H1 (cell line): ENCODE data around the gene NFE2L2. TPM values are rescaled to one million over a fixed set of nuclear protein-coding genes. Genes with fewer than 3 reads are reported as not detected.

ENCODE experiments used
- CTCF ChIA-PET: fragments of 300-600 bp; sonication (Branson Sonifier 250); formaldehyde crosslinking; loops from one replicate; lab custom pipeline; 2021; ENCODE audit not compliant: partially characterized antibody; lab: Charles Lee
- POLR2A ChIA-PET: fragments of 300-600 bp; sonication (Branson Sonifier 250); formaldehyde crosslinking; loops from one replicate; lab custom pipeline; 2021; ENCODE audit warnings: inconsistent platforms; ENCODE audit not compliant: partially characterized antibody; lab: Charles Lee
- DNase-seq, 2 experiments: peaks; one replicate each; pipeline versions ENCODE4 v3.0.0 to v3.0.0-alpha.2; 2010 to 2022; ENCODE audit warnings: low spot score in 2 of 2, low read depth in 1 of 2, mixed read lengths in 1 of 2
- FAIRE-seq: peaks from 2 replicates; lab custom pipeline; 2011; peaks lifted over from hg19 to GRCh38; lab: Jason Lieb, UNC
- H2AFZ ChIP-seq: 2 replicates; pipeline ENCODE4 v1.8.1; 2012; ENCODE audit warnings: low read length, inconsistent platforms
- H2AK5ac ChIP-seq: 2 replicates; pipeline ENCODE4 v1.6.1; 2013; ENCODE audit warnings: low read depth, low read length
- H2BK120ac ChIP-seq: replicated peaks from 2 replicates; pipeline ENCODE3; 2013; ENCODE audit warnings: low read depth, low read length, inconsistent platforms
- H2BK12ac ChIP-seq: 2 replicates; pipeline ENCODE4 v1.6.1; 2013; ENCODE audit warnings: low read depth, low read length
- H2BK15ac ChIP-seq: 2 replicates; pipeline ENCODE4 v1.6.1; 2013; ENCODE audit warnings: low read length
- H2BK20ac ChIP-seq: 2 replicates; pipeline ENCODE4 v1.6.1; 2013; ENCODE audit warnings: low read length
- H2BK5ac ChIP-seq: 2 replicates; pipeline ENCODE4 v1.6.1; 2013; ENCODE audit warnings: low read depth, low read length
- H3K14ac ChIP-seq: 2 replicates; pipeline ENCODE4 v1.6.1; 2013; ENCODE audit warnings: inconsistent platforms; ENCODE audit not compliant: insufficient read length
- H3K18ac ChIP-seq: 2 replicates; pipeline ENCODE4 v1.6.1; 2013; ENCODE audit warnings: low read length; ENCODE audit errors: extremely low read depth
- H3K23ac ChIP-seq: 2 replicates; pipeline ENCODE4 v1.6.1; 2013; ENCODE audit warnings: inconsistent platforms; ENCODE audit not compliant: insufficient read length
- H3K23me2 ChIP-seq: 2 replicates; pipeline ENCODE4 v1.6.1; 2013; ENCODE audit warnings: low read depth, low read length
- H3K27ac ChIP-seq: 2 replicates; pipeline ENCODE4 v1.6.1; 2011; ENCODE audit warnings: low read depth, low read length, inconsistent platforms
- H3K27me3 ChIP-seq, 4 experiments: replicated peaks in 1 of 4; 1 replicate in 1 of 4; 2 replicates in 3 of 4; pipeline versions ENCODE4 v1.6.1 to v1.8.1; 2011 to 2013; ENCODE audit warnings: low read length in 3 of 4, mild to moderate bottlenecking in 3 of 4, inconsistent platforms in 2 of 4, mixed read lengths in 2 of 4, moderate library complexity in 1 of 4; ENCODE audit not compliant: control insufficient read depth in 3 of 4, insufficient read depth in 3 of 4; ENCODE audit errors: extremely low read depth in 1 of 4
- H3K36me3 ChIP-seq, 4 experiments: 2 replicates each; pipeline versions ENCODE4 v1.6.1 to v1.8.1; 2011 to 2013; ENCODE audit warnings: mild to moderate bottlenecking in 4 of 4, low read length in 3 of 4, moderate library complexity in 2 of 4, control low read depth in 1 of 4, inconsistent platforms in 1 of 4; ENCODE audit not compliant: insufficient read depth in 4 of 4, control insufficient read depth in 2 of 4
- H3K4ac ChIP-seq: replicated peaks from 2 replicates; pipeline ENCODE3; 2013; ENCODE audit warnings: low read length, low read depth, mixed read lengths, inconsistent platforms; ENCODE audit not compliant: insufficient read length
- H3K4me1 ChIP-seq, 4 experiments: replicated peaks in 1 of 4; 1 replicate in 1 of 4; 2 replicates in 3 of 4; pipeline versions ENCODE4 v1.6.1 to v1.8.1; 2011 to 2013; ENCODE audit warnings: low read length in 3 of 4, inconsistent platforms in 2 of 4, mixed read lengths in 1 of 4; ENCODE audit not compliant: insufficient read depth in 4 of 4, control insufficient read depth in 3 of 4
- H3K4me2 ChIP-seq, 2 experiments: 2 replicates each; pipeline versions ENCODE4 v1.6.1 to v1.8.1; 2011 to 2013; ENCODE audit warnings: low read depth in 2 of 2, low read length in 2 of 2, control low read depth in 1 of 2, inconsistent platforms in 1 of 2, mild to moderate bottlenecking in 1 of 2; ENCODE audit not compliant: insufficient read depth in 1 of 2
- H3K4me3 ChIP-seq, 4 experiments: fragments of 200-600, 300-600 bp in 1 of 4; sonication (generic), shearing (Covaris generic), sonication (Bioruptor Twin) in 1 of 4; 2 replicates each; pipeline versions ENCODE4 v1.5.1 to v1.8.1; 2011 to 2016; ENCODE audit warnings: low read length in 4 of 4, low read depth in 3 of 4, control low read depth in 2 of 4, inconsistent platforms in 2 of 4, mild to moderate bottlenecking in 2 of 4, mixed read lengths in 1 of 4, moderate library complexity in 1 of 4; ENCODE audit not compliant: insufficient read depth in 2 of 4; ENCODE audit errors: extremely low read depth in 1 of 4
- H3K56ac ChIP-seq: replicated peaks from 2 replicates; pipeline ENCODE3; 2013; ENCODE audit warnings: low read depth, mild to moderate bottlenecking, mixed read lengths, low read length, inconsistent platforms; ENCODE audit not compliant: insufficient read length
- H3K79me1 ChIP-seq: 2 replicates; pipeline ENCODE4 v1.6.1; 2013; ENCODE audit warnings: low read depth, low read length, control low read depth
- H3K79me2 ChIP-seq, 2 experiments: 2 replicates each; pipeline versions ENCODE4 v1.6.1 to v1.8.1; 2012 to 2013; ENCODE audit warnings: low read length in 2 of 2, mild to moderate bottlenecking in 2 of 2, inconsistent platforms in 1 of 2; ENCODE audit not compliant: insufficient read depth in 2 of 2, control insufficient read depth in 1 of 2
- H3K9ac ChIP-seq, 4 experiments: replicated peaks in 1 of 4; 1 replicate in 1 of 4; 2 replicates in 3 of 4; pipeline versions ENCODE4 v1.6.1 to v1.8.1; 2011 to 2013; ENCODE audit warnings: low read depth in 3 of 4, low read length in 3 of 4, control low read depth in 2 of 4, mild to moderate bottlenecking in 2 of 4, moderate library complexity in 2 of 4, inconsistent platforms in 1 of 4; ENCODE audit errors: extremely low read depth in 1 of 4
- H3K9me3 ChIP-seq, 2 experiments: 2 replicates each; pipeline versions ENCODE4 v1.6.1 to v1.8.1; 2012 to 2013; ENCODE audit warnings: mild to moderate bottlenecking in 2 of 2, moderate library complexity in 2 of 2, control low read depth in 1 of 2, inconsistent platforms in 1 of 2, low read depth in 1 of 2, low read length in 1 of 2, mixed read lengths in 1 of 2; ENCODE audit not compliant: insufficient read depth in 2 of 2
- H4K20me1 ChIP-seq, 2 experiments: replicated peaks in 1 of 2; 2 replicates each; pipeline versions ENCODE3 to v1.8.1; 2011 to 2013; ENCODE audit warnings: inconsistent platforms in 2 of 2, low read length in 2 of 2, mild to moderate bottlenecking in 1 of 2; ENCODE audit not compliant: insufficient read depth in 2 of 2, control insufficient read depth in 1 of 2
- H4K5ac ChIP-seq: 2 replicates; pipeline ENCODE4 v1.6.1; 2013; ENCODE audit warnings: low read length, low read depth, mixed read lengths, inconsistent platforms; ENCODE audit not compliant: insufficient read length
- H4K8ac ChIP-seq: 2 replicates; pipeline ENCODE4 v1.8.0; 2013; ENCODE audit warnings: mild to moderate bottlenecking, moderate library complexity, low read length, inconsistent platforms; ENCODE audit not compliant: insufficient read depth; ENCODE audit errors: extremely low read depth
- H4K91ac ChIP-seq: replicated peaks from 2 replicates; pipeline ENCODE3; 2013; ENCODE audit warnings: low read length, mixed read lengths, inconsistent platforms; ENCODE audit not compliant: insufficient read length
- ASH2L ChIP-seq: fragments of 200-600, 300-600 bp; sonication (generic); IDR thresholded peaks from one replicate; pipeline ENCODE4 v1.7.1; 2017; ENCODE audit warnings: low read length
- BRCA1 ChIP-seq: IDR thresholded peaks from 2 replicates; pipeline ENCODE4 v1.6.1; 2012; ENCODE audit warnings: low read depth, low read length, improper control_type of control experiment
- CTBP2 ChIP-seq: IDR thresholded peaks from 2 replicates; pipeline ENCODE4 v1.7.0; 2011; ENCODE audit warnings: borderline replicate concordance, mild to moderate bottlenecking, moderate library complexity, mixed read lengths, low read length; ENCODE audit not compliant: insufficient read depth, insufficient read length
- GTF2F1 ChIP-seq: IDR thresholded peaks from 2 replicates; pipeline ENCODE4 v1.6.1; 2012; ENCODE audit warnings: low read depth, low read length, improper control_type of control experiment, borderline replicate concordance
- JUN ChIP-seq: IDR thresholded peaks from 2 replicates; pipeline ENCODE4 v1.6.1; 2011; ENCODE audit warnings: low read depth, mild to moderate bottlenecking, improper control_type of control experiment, low read length
- NANOG ChIP-seq: IDR thresholded peaks from 2 replicates; pipeline ENCODE4 v1.6.1; 2011; ENCODE audit warnings: low read length, low read depth, mild to moderate bottlenecking, inconsistent platforms; ENCODE audit not compliant: insufficient read depth, poor library complexity, severe bottlenecking
- RNF2 ChIP-seq: fragments of 200-900, 300-1000 bp; sonication (generic); IDR thresholded peaks from 2 replicates; pipeline ENCODE4 v1.7.1; 2016; ENCODE audit warnings: borderline replicate concordance, low read depth, mild to moderate bottlenecking, antibody characterized with exemption, low read length; ENCODE audit not compliant: poor library complexity, severe bottlenecking; ENCODE audit errors: missing control alignments
- SIX5 ChIP-seq: IDR thresholded peaks from 2 replicates; pipeline ENCODE4 v1.6.1; 2011; ENCODE audit warnings: mild to moderate bottlenecking, low read depth, low read length
- SP2 ChIP-seq: IDR thresholded peaks from 2 replicates; pipeline ENCODE4 v1.6.1; 2012; ENCODE audit warnings: mild to moderate bottlenecking, low read length, inconsistent platforms
- SP4 ChIP-seq: IDR thresholded peaks from 2 replicates; pipeline ENCODE4 v1.6.1; 2012; ENCODE audit warnings: low read length, inconsistent platforms
- TEAD4 ChIP-seq: IDR thresholded peaks from 2 replicates; pipeline ENCODE4 v1.6.1; 2012; ENCODE audit warnings: low read depth, low read length, inconsistent platforms, mixed read lengths
- polyA plus RNA-seq, 7 experiments: library from polyadenylated mRNA; depleted of rRNA in 3 of 7; stranded (reverse) in 5 of 7; unstranded in 2 of 7; fragments of >200 nt in 5 of 7; fragments of 200-250 nt in 2 of 7; gene quantifications; 1 replicate in 5 of 7; 2 replicates in 1 of 7; 4 replicates in 1 of 7; pipeline versions ENCODE4 v1.2.1 to v1.2.3, GENCODE V29; 2011 to 2013; ENCODE audit warnings: missing spikeins in 2 of 7, mixed read lengths in 2 of 7
- total RNA-seq: library from RNA; stranded (reverse); fragmentation: NEBNext Ultra II Directional; extraction: Animal tissue kit (Norgen Biotek cat#: 25700); gene quantifications from 2 replicates; pipeline ENCODE4 v1.2.1, GENCODE V29; 2021
- TF ChIP-seq, protein P1 (sequence below): IDR thresholded peaks from 2 replicates; pipeline ENCODE4 v1.6.1; 2011; ENCODE audit warnings: low read depth, mild to moderate bottlenecking, low read length; ENCODE audit not compliant: insufficient read depth
- TF ChIP-seq, protein P2 (sequence below): IDR thresholded peaks from 2 replicates; pipeline ENCODE4 v1.6.1; 2011; ENCODE audit warnings: low read length, improper control_type of control experiment

The NFE2L2 gene
- total and polyA plus RNA-seq, 2 of the 8 experiments (the other 6 are each of a cell fraction or from before 2014, with no cell fraction given), result 33.2 to 34.5 TPM

DNA sequence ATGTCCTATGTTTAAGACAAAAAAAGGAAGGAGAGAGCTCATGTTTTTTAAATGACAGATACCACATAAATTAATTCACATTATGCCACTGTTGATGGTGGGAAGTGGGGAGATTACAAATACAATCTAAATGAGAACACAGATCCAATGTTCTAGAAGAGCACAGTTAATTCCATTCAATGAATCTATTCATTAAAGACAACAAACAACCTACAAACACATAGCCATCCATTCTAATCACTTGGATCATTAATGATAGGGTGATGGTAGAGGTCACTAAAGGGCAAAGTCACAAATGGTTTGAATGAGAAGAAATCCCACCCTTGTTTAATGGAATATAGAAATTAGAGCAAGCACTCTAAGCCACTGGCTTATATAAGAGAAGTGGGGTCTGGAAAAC, 30.3 kb downstream of the NFE2L2 start:
- no peak overlapping the region for H3K56ac ChIP-seq
- DNase-seq (no peak), FAIRE-seq (no peak)
- H4K91ac ChIP-seq, result no peak overlapping the region
- ChIA-PET CTCF (interaction anchor here (0.9 to 3.2 kb wide), 4 partner anchors 20 to 102 kb away, joined by 3 to 19 read pairs (median 7); no protein-coding TSS in a partner anchor), POLR2A (interaction anchor here (0.7 to 9.4 kb wide), 7 partner anchors 9 to 68 kb away, joined by 3 to 98 read pairs (median 4); partner anchors contain the start of genes HNRNPA3 and NFE2L2)
- H3K79me2 ChIP-seq, result peaks cover 3 to 36% of the 10 kb centered on the region in 2 experiments; a peak in 3 of 4 replicates
- H3K9me3 ChIP-seq, result no peaks in the 10 kb centered on the region
- no peak overlapping the region for H4K8ac ChIP-seq
- no peak overlapping the region for H2AFZ ChIP-seq
- H3K14ac ChIP-seq, result no peak overlapping the region
- peaks cover 3 to 4% of the 10 kb centered on the region in 2 experiments for H4K20me1 ChIP-seq
- H3K4me2 ChIP-seq, result no peak overlapping the region
- no peak overlapping the region for H2AK5ac ChIP-seq
- no peaks in the 10 kb centered on the region for H3K23me2 ChIP-seq
- H3K4me3 ChIP-seq, result no peak overlapping the region
- H4K5ac ChIP-seq, result no peak overlapping the region
- no peak overlapping the region for H2BK20ac ChIP-seq
- peaks cover 8 to 32% (median 27%) of the 10 kb centered on the region in 4 experiments; a peak in 7 of 8 replicates for H3K36me3 ChIP-seq
- no peak overlapping the region for H3K23ac ChIP-seq
- no peak overlapping the region for H3K4ac ChIP-seq
- H2BK12ac ChIP-seq, result no peak overlapping the region
- H2BK5ac ChIP-seq, result no peak overlapping the region
- H2BK15ac ChIP-seq, result no peak overlapping the region
- H3K18ac ChIP-seq, result no peak overlapping the region
- peaks cover 2% of the 10 kb centered on the region; the same call in 1 of the 2 replicates for H3K79me1 ChIP-seq
- H3K4me1 ChIP-seq, result no peaks in the 10 kb centered on the region
- H3K27me3 ChIP-seq, result no peaks in the 10 kb centered on the region
- H3K27ac ChIP-seq, result no peak overlapping the region
- no peak overlapping the region for H3K9ac ChIP-seq
- no peak overlapping the region for H2BK120ac ChIP-seq
- TF ChIP-seq ASH2L (no peak), CTBP2 (no peak), RNF2 (no peak), TEAD4 (no peak), GTF2F1 (no peak), JUN (no peak), NANOG (no peak), SIX5 (no peak), SP4 (no peak), SP2 (no peak), BRCA1 (no peak)
- TF ChIP-seq, protein P1, sequence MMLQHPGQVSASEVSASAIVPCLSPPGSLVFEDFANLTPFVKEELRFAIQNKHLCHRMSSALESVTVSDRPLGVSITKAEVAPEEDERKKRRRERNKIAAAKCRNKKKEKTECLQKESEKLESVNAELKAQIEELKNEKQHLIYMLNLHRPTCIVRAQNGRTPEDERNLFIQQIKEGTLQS, result no peak
- TF ChIP-seq, protein P2, sequence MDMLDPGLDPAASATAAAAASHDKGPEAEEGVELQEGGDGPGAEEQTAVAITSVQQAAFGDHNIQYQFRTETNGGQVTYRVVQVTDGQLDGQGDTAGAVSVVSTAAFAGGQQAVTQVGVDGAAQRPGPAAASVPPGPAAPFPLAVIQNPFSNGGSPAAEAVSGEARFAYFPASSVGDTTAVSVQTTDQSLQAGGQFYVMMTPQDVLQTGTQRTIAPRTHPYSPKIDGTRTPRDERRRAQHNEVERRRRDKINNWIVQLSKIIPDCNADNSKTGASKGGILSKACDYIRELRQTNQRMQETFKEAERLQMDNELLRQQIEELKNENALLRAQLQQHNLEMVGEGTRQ, result no peak
